Stimulated activated CD4-positive, alpha-beta T cell treated with anti-CD3 and anti-CD28 coated beads, Interleukin-4, amount 100 ng/mL, for 1 hour (primary cell): Measurements from ENCODE around the gene ATP2B2.

Experiments
- DNase-seq: peaks from one replicate; pipeline ENCODE4 v3.0.0-alpha.2; 2020

ATP2B2 gene

DNA sequence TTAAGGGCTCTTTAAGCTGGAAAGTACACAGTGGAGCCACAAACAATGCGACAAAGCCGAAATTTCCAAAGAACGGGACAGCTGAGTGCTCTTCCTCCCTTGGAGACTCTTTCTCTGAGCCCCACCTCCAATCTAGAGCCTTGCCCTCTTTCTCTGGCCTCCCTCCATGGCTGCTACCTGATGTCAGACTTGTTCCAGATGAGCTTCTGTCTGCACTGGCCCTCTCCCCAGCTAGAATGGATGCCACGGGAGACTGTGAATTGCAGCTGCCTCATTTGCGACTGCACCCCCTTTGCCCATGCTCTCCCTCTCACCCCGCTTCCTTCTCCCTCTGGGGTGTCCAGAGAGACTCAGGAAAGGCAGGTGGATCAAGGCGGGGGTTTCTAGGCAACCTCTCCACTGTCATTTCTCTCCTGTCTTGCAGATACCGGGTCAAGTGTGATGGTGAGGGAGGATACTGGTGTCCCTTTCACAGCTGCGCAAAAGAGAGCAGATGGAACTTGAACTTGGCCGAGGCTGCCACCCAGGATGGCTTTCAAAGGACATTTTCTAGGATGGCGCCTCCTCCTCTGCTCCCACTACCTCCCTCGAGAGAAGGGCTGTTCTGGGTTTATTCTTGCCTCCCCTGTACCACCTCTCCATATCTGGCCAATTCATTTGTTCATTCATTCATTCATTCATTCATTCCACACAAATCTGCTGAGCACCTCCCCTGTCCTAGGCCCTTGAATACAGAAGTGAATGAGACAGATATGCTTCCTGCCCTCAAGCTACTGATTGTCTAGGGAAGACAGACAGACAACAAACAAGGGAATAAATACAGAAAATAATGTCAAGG is 12.8 kb downstream of the ATP2B2 start:
- DNase-seq = no peak

- no peak for DNase-seq
Observed at GRCh38 chr3:10489746-10490483, 15.5 kb downstream of the ATP2B2 start.

- no peak for DNase-seq
Observed at GRCh38 chr3:10487988-10488633, 17.3 kb downstream of the ATP2B2 start.

GRCh38 chr3:10485806-10486205 is 19.6 kb downstream of the ATP2B2 start:
- no peak for DNase-seq

DNA sequence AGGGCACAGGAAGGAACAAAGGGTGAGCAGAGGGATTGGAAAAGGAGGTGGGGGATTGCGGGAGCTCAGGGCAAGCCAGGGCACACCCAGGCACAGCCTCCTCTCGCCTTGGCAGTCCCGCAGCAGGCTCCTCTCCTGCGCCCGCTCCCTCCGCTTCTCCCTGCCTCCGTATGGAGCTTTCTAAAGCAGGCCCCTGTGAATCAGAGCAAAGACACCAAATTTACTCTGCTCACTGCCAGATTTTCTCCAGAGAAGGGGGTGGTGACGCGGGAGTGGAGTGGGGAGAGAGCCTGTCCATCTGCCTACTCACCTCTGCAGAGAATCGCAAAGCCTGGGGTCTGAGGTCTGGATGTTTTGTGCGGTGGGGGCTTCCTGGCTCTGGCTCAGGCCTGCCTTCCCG is 20.0 kb downstream of the ATP2B2 start:
- DNase-seq = no peak

- no peak for DNase-seq
Observed at GRCh38 chr3:10484709-10485108, 20.7 kb downstream of the ATP2B2 start.

- DNase-seq = no peak
Observed at GRCh38 chr3:10483686-10484345, 21.6 kb downstream of the ATP2B2 start.

DNA sequence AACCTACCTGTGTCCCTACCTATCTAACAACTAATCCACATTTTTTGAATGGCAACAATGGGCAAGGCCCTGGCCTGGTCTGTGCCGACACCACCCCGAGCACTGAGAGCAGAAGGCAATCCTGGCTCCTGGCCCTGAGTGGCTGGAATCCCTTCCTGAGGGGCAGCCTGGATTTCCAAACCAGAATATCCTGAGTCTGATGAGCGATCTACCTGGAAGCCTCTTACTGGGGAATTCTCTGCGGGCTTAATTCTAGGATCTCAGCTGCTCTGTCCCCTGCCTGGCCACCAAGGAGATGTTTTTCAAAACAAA is 22.1 kb downstream of the ATP2B2 start:
- no peak for DNase-seq

- DNase-seq = no peak
Observed at GRCh38 chr3:10482631-10483363, 22.6 kb downstream of the ATP2B2 start.

DNA sequence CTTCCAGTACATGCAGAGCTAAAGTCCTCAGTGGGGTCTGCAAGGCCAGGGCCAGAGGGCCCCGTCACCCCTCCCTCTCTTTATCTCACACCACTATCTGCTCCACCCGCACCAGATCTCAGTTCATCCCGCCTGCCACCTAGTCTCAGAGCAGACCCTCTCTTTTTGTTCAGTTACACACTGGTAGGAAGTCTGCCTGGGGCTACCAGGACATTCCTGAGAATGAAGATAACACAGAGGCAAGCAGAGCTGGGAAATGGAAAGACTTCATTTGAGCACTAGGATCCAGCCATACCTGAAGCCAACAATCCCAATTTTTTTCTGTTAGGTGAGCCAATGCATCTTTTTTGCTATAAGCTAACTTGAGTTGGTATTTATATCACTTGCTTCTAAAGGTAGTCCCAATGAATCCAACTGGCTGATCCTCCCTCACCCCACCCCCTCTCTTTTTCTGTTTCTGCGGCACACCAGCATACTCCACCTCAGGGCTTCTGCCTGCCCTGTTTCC is 24.5 kb downstream of the ATP2B2 start:
- DNase-seq = no peak

GRCh38 chr3:10479311-10479710 is 26.1 kb downstream of the ATP2B2 start:
- DNase-seq = no peak

- no peak for DNase-seq
Observed at GRCh38 chr3:10475983-10476382, 29.4 kb downstream of the ATP2B2 start.

DNA sequence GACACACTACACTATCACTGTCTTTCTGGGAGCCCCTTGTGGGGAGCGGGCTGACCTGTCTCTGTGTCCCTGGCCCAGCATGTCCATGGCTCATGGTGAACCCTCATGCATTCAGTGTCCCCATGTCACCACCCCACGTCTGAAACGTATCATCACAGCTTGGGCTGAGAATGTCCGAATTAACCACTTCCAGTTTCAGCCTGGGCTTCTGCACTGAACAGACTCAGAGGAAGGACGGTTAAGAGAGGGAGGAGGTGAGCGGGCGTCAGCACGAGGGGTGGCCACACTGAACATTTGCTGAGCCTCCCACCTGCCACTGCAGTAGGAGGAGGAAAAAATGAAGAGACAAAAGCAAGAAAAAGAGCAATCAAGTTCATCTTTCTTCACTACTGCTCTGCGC is 30.5 kb downstream of the ATP2B2 start:
- no peak for DNase-seq

DNA sequence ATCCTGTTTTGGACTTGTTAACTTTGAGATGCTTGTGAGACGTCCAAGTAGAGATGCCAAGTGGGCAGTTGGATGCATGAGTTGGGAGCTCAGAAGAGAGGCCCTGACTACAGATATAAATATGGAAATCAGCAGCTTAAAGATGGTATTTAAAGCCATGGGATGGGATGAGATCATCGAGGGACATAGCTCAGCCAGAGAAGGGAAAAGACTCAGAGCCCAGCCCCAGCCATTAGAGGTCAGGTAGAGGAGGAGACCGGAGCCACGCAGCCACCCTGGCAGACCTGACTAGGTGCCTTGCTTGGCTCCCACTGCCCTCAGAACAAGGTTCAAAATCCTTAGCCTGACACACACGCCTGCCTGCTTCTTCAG is 31.1 kb downstream of the ATP2B2 start:
- no peak for DNase-seq

DNA sequence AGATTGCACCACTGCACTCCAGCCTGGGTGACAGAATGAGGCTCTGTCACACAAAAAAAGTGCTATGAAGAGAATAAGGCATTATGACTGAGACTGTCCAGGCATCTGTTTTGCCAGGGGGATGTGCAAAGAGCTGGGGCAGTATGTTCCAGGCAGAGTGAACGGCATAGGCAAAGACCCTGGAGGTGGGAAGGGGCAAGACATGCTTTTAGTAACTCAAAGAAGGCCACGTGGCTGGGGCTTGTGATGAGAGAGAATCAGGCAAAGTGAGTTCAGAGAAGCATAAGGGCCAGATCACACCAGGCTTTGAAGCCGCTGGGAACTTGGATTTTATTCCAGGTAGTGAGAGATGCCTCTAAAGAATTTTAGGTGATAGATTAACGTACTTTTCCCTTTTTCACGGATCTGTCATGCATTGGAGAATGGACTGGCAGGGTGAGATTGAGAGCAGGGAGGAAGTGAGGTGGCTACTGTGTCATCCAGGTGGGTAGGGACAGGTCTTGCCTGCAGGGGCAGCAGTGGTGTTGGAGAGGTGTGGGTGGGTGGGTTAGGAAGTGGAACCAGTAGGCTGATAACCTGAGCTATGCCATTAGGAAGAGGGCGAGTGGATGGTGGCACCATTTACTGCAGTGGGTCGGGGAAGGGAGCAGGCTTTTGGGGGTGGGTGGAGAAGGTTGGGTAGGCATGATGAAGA is 31.7 kb downstream of the ATP2B2 start:
- no peak for DNase-seq

DNA sequence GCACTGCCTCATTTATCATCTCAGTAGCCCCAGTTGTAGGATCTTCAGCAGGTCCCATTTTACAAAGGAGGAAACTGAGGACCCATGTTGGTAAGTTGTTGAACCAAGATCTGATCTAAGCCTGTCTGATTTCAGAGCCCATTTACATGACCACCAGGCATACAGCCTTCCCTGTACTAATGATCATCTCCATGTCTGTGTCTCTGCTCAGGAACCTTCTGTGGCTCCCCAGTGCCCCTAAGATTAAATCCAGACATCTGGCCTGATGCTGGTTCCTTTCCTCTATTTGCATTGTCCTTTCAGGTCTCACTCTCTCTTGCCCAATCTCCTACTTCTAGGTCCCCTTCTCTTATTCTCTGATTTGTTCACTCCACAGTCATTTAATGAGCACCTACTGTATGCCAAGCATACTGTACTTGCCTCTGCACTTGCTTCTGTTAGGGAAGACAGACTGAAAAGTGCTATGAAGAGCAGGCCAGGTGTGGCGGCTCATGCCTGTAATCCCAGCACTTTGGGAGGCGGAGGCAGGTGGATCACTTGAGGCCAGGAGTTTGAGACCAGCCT is 32.4 kb downstream of the ATP2B2 start:
- no peak for DNase-seq

DNA sequence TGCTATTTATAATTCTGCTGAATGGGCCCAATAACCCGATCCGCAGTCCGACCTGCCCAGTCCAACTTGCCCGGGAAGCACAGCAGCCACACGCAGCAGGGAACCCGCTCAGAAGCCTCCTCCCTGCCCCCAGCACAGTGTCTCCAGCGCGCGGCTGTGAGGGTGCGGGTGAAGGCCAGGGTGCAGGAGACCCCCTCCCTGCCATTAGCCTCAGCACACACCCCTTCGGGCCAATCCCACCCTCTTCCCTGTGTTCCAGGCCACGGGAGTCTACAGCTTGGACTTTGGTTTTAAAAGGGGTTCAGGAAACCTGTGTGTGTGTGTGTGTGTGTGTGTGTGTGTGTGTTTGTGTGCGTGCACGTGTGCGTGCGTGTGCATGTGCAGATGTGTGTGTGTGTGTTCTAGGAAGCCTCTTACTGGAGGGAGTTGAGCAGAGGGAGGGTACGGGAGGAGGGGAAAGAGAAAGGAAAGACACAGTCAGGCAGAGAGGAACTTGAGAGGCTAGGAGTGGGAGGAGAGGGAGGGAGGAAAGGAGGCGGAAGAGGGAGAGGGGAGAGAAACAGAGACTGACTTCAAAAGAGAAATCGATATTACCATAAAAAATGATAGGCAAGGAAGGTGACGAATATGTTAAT is 34.2 kb downstream of the ATP2B2 start:
- DNase-seq = peak; percentile 3

DNA sequence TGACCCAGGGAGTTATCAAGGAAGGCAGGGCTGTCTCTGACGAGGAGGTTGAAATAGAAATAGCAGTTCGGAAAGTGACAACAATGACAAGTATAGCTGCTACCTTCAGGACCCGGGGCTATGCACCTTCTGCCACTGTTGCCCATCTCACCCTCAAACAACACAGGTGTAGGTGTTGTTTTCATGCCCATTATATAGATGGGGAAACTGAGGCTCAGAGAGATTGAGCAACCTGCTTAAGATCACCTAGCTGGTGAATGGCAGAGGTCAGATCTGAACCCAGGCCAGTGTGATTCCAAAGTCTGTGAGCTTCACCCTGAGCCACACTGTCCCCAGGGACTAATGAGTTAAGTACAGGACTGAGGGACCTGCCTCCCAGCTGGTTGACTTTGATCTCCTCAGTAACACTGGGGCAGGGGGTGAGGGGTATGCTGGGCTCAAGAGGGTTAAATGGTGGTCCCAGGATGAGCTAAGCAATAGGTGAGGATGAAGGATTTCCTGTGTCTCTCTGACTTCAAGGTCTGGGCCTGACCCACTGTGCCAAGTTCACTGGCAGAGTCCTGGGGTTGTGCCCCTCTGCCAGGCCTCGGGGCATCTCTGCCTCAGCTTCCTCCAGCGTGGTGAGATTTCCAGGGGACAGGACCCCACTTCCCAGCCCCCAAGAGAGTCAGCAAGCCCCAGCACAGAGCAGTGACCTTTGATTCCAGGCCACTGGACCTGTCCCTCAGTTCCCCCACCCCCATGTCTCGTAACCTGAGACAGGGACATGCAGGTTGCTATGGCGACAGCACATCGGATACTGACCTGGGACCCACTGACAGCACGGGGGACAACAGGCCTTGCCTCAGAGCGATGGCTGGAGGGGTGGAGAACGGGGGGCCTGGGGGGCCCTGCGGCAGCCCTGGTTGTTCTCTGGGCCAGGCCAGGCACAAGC is 35.0 kb downstream of the ATP2B2 start:
- DNase-seq = no peak

DNA sequence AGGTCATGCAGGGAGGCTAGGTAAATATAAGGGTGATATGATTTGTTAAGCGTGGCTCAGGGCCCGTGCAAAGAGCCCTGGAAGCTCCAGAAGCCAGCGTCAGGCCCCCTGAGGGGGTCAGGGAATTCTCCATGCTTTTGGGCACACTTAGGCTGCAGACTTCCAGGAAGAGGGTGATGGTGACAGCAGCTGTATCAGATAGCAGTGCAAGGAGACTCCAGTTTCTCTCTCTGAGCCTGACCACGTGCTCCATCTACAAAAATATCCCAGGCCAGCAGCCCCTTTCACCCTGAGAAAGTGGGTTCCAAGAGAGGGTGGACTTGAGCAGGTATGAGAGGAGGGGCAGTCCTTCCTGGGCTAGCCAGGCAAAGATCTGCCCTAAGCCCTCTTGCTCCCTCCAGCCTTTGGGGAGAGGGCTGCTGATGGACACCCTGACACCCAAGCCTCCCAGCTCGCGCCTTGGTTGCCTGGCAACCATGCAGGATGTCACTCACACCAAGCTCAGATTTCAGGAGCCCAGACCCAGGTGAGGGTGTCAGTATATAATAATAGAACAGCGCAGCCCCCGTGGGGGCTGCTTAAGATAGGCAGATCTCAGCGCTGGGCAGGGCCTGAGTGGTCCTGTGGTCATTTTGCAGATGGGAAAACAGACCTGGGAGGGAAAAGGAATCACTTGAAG is 35.8 kb downstream of the ATP2B2 start:
- no peak for DNase-seq
